ENCODE data around the gene PCSK2.

The PCSK2 gene

DNA sequence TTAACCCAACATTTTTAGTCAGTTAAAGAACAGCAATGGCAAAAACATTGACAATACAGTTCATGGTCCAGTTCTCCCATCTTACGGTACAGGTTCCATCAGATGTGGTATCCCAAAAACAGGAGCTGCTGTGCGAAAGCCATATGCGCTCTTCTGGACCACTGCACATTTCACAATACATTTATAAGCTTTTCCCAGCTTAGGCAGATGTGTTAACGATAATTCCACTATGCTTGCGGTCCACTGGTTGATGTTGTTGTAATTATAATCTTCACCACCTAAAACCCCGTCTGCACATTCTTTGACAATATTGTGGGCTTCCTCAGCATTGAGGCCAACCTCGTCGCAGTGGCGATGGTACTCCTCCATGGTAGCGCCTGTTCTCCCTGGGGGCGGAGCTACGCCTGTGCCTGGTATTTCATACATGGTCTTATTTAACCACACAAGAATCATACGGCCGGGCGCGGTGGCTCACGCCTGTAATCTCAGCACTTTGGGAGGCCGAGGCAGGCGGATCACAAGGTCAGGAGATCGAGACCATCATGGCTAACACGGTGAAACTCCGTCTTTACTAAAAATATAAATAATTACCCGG, 252.3 kb downstream of the PCSK2 start:
- no peak for DNase-seq

DNA sequence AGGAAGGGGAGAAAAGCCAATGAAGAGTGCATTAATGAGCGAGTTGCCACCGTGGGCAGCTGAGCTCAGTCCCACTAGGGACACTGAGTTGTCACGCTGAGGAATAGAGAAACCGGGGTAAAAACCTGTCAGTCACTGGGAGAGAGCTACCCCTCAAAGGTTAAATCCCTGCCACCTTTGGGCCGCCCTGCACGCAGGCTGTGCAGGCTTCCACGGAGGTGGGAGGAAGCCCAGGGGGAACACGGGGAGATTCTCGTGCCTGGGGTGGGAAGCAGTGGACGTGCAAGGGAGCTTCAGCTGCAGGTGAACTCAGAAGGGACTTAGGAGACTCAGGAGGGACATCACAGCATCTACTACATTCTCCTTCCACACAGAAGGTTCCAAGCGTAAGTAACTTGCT, 253.9 kb downstream of the PCSK2 start:
- DNase-seq: no peak

DNA sequence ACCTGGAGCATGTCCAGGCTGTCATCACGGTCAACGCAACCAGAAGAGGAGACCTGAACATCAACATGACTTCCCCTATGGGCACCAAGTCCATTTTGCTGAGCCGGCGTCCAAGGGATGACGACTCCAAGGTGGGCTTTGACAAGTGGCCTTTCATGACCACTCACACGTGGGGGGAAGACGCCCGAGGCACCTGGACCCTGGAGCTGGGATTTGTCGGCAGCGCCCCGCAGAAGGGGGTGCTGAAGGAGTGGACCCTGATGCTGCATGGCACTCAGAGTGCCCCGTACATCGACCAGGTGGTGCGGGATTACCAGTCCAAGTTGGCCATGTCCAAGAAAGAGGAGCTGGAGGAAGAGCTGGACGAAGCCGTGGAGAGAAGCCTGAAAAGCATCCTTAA, 254.8 kb downstream of the PCSK2 start:
- no peak for DNase-seq

DNA sequence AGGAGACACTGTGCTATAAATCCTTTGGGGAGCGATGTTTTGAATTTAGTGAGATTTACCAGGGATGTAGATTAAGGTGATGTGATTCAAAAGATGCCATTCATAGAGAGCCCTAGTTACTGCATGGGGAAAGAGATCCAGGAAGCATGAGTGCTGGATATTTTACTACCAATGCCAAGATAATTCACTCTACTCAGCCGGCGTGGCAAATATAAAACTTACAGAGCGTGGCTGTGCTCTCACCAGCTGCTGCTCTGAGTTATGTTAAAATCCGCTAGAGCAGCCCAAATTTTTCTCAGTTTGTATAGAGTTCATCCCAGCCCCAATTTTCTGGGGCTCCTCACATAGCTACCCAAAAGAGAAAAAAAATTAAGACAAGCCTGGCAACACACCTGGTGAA, 255.7 kb downstream of the PCSK2 start:
- no peak for DNase-seq

DNA sequence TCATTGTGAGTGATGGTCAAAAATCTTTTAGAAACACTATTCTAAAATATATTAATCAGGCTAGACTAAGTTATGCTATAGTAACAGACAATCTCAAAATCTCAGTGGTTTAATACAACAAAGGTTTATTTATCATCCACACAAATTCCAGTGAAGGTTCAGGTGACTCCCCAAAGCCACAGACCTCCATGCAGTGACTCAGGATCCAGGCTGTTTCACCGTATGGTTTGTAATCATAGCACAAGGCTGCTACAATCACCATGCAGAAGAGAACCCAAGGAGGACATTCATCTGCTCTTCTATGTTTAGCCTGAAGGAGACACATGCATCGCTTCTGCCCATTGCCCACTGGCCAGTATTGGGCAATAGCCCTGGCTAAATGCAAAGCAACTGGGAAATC, 258.2 kb downstream of the PCSK2 start:
- no peak for DNase-seq

DNA sequence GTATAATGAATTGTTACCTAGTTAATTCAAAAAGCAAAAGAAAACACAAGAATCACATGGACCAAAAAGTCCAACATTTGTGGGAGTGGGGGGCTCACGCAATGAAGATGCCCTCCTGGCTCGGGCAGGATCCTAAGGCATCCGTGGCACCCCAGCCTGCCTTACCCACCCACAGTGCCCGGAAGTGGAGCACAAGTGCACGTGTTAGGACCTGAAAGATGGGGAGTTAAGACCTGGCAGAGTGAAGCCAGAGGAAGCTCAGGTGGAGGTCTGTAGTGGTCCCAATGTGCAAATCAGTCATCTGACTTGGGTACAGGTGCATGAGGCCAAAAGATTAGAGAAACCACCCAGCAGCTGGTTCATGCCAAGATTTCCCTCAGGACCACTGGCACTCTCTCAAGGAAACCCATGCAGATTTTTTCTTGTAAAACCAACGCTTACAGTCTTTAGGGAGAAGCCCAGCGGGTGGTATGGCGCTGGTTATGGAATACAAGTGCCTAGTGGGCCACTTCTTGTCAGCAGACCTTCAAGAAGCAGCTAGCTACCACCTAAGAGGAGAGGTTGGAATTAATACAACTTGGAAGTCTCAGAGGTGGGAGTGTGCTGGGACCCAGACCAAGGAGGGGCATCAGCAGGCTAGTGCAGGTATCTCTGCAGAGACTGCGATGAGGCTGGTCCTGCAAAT, 262.2 kb downstream of the PCSK2 start:
- DNase-seq: no peak

DNA sequence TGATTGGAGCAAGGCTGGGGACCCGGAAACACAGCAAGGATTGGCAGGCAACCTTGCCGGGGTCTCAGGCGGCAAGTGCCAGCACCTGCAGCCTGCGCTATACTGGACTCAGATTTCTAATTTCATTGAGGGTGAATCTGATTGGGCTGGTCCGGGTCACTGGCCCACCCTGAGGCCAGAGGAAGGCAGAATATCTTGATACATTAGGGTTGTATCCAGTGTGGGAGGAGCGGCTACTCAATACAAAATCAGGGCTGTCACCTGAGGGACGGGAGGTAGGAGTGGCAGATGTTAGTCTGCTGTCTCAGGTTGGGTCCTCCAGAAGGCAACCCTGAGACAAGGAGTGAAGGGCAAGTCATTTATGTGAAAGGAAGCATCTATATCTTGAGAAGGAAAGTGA, 263.7 kb downstream of the PCSK2 start:
- no peak for DNase-seq

DNA sequence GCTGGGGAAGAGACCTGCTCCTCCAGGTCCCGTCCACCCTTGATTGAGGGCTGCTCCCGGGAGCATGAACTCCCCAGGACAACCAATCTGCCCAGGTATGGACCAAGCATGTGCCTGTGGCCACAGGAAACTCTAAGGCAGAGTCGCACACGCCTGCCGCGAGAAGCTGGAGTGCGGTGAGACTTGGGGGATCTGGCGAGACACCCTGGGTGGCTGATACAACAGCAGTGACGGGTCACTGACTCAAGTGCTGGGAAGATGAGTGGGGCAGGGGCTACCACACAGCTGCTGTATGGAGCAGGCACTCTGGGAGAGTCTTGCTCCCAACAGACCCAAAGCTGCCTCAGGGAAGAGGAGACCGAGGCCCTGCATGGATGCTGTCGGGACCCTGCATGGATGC, 264.2 kb downstream of the PCSK2 start:
- no peak for DNase-seq

DNA sequence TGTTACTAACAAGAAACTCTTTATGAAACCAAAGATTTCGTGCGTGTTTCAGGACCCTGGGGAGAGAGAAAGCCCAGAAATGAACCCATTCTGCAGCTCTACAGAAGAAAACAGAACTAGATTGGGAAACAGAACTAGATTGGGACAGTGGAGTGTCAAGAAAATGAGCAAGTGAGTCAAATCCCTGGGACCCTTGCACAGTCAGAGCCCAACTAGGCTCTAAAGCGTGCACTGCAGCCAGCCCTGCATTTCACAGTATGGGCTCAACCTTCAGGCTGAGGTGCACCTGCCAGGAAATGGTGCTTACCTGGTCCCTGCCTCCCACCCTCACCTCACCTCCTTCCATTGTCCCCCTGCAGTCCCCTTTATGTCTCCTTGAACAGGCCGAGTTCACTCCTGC, 264.6 kb downstream of the PCSK2 start:
- no peak for DNase-seq

DNA sequence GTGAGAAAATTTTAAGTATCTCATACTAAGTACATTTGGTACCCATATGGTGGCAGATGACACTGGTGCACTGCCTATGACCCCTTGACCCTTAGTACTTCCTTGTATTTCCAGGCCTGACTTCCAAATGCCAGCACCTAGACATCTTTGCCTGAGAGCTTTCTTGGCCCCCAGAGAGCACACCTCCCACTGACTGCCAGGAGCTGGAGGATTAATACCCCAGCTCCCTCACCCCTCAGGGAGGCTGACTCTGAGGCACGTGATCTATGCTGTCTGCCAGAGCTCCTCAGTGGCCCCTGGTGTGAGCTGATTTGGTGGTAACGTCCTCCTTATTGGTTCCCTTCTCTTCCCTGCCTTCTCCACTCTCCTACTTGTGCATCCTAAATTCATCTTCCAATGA, 266.3 kb downstream of the PCSK2 start:
- no peak for DNase-seq

DNA sequence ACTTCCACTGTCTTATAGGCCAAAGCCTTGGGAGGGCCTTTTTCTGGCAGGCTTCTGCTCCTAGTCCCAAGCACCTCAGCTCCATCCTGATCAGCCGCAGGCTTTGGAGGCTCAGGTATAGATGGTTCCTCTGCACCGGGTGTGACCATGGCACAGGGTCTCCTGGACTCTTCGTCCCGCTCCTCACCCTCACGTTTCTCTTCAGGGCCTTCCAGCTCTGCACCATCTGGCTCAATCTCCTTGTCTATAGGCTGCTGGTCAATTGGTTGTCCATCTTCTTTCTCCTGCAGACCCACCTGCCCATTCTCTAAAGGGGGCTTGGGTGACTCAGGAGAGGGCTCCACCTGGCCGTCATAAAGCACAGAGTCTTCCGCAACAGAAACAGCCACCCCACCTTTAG, 267.4 kb downstream of the PCSK2 start:
- DNase-seq: no peak

DNA sequence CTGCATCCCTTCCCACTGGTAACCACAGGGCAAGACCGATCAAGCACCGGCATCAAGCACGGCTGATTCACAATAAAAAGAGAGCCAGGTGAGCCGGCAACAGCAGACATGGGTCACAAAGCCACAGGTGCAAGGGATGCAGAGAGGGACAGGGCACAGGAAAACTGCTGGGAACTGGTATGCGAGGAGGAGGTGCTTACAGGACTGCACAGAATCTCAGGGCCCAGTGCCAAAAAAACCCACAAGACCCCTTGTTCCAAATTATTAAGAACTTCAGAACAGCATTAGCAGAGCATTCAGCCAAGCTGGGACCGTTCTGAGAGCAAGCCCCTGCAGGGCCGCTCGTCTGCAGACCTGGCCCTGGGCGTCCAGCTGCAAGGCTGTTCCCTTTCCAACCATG, 269.0 kb downstream of the PCSK2 start:
- DNase-seq: no peak

DNA sequence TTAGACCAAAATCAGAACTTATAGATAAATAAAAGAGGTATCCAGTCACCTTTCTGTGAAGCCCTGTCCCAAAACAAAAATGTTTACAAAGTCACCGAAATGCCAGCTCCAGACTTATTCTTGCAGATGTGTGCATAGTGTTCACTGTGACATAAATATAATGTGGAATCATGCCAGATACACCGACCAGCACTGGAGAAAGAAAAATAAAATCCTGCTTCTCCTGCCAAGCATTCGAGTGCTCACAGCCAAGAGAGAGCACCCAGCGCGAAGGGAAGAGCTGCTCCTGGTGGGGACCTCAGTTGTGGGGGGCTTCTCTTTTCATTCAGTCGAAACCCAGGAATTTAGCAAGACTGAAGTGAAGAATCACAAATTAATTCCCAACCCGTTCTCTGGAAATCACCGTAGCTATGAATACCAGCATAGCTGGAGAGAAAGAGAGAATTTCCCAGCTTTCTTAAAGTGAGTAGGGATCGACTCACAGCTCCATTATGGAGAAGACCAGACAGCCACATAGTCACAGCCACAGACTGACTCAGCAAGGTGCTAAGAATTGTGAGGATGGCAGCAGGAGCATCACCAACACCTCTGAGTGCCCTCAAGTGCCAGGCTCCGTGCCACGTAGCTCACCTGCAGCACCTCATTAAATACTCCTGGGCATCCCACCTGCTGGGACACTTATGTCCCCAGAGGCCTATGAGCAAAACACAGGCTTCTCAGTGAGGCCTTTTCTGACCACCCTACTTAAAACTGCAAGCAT, 271.2 kb downstream of the PCSK2 start:
- peak in 1 of 56 donors; percentile 5 for DNase-seq

DNA sequence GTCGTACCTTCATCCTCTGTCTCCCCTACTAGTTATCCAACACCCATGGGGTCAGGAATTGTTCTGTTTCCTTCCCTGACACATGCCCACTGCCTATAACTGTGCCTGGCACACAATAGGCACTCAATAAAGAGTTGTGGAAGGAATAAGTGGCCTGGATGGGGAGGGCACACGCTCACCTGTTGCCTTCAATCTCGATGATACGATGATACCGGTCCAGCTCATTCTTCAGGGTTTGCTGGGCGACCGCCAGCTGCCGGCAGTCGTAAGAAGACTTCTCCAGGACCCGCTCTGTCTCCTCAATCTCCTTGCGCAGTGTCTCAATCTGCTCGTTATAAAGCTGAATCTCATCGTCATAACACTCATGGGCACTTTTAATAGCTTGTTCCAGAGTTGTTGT, 271.8 kb downstream of the PCSK2 start:
- no peak for DNase-seq

DNA sequence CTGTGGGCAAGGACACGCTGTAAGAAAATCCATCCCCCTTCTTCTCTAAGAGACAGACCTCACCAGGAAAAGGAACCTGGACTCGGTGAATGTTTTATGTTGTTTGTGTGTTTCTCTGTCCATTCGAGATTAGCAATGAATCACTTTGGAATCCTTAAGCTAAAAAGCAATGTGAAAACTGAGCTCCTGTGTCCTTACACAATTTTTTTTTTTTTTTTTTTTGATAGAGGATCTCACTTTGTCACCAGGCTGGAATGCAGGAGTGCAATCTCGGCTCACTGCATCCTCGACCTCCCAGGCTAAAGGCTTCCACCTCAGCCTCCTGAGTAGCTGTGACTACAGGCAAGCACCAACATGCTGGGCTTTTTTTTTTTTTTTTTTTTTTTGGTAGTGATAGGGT, 272.2 kb downstream of the PCSK2 start:
- no peak for DNase-seq

DNA sequence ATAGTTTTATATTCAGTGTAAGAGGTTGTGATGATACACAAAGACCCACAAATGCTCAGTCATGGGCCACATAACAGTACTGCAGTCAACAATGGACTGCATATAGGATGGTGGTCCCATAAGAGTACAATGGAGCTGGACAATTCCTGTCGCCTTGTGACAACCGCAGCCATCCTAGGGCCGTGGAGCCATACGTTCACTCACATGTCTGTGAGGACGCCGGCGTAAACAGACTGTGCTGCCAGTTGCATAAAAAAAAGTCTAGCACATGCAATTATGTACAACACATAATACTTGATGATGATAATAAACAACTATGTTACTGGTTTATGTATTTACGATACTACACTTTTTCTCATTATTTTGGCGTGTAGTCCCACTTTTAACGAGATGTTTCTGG, 273.4 kb downstream of the PCSK2 start:
- no peak for DNase-seq

DNA sequence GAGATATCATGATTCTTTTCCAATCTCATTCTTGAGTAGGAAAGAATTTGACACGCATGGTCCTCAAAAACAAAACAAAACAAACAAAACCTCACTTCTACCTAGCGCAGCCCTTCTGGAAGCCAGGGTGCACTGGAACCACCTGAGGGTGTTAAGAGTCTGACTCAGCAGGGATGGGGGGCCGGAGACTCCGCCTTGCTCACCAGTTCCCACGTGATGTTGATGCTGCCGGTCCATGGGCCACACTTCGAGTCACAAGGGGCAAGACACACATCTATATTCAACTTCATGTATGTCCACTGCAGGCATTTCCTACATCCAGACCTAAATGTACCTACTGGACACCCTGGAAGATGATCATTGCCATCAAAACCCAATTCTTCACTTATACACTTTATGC, 274.0 kb downstream of the PCSK2 start:
- DNase-seq: no peak

DNA sequence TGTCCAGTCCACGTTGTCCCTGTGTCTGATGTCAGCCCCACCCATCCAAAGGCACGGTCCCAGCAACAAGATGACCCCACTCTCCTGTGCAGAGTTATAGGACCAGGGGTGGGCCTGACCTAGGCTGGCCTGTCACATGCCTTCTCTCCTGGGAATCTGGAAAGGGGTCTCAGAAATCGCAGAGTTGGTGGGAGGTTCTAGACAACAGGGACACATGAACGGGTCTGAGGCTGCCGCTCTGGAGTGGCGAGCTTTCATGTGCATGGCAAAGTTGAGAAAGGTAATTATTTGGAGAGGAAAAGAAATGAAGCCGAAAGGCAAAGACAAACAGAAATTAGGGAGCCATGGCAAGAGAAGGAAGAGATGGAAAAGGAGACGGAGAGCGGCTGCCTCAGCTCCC, 274.9 kb downstream of the PCSK2 start:
- DNase-seq: no peak

DNA sequence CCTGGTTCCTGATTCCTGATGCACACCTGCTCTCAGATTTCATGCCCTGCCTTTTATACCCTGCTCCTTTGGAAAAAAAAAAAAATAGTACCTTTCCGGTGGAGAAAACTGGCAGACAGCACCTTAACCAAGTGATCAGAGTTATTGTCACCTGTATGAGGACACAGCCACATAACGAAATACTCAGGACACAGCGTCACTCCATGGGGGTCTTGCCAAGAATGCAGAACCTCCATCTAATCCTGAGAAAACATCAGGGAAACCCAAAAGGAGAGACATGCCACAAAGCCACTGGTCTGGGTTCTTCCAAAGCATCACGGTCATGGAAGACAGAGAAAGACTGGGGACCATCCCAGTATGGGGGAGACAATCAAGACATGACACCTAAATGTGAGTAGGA, 275.3 kb downstream of the PCSK2 start:
- no peak for DNase-seq

DNA sequence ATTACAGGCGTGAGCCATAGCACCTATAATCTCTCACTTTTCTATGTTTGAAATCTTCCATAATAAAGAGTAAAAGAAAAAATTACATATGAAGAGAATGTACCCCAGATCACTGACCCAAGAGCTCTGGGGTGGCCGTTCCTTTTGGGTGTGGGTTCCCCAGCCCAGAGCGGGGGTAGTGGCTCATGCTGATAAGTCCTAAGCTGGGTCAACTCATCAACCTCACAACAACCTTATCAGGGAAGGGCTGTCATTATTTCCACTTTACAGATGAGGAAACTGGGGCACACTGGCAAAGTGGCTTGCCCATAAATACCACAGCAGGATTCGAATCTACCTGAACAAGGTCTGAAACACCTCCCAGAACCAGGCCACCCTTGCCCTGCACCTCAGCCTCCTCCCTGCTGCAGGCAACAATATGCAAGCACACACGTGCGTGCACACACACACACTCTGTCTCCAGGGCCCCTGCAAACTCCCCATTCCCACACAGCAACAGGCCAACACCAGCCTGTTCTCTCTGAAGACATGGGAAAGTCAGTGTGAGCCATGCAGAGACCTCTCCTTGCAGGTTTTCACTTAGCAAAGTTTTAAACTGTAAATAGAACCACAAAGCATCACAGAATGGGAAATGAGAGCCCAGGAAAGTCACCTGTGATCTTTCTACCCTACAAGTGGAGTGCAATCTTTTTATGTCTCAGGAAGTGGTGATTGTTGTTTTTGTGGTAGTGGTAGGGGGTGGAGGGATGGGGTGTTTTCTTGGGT, 276.6 kb downstream of the PCSK2 start:
- DNase-seq: no peak

DNA sequence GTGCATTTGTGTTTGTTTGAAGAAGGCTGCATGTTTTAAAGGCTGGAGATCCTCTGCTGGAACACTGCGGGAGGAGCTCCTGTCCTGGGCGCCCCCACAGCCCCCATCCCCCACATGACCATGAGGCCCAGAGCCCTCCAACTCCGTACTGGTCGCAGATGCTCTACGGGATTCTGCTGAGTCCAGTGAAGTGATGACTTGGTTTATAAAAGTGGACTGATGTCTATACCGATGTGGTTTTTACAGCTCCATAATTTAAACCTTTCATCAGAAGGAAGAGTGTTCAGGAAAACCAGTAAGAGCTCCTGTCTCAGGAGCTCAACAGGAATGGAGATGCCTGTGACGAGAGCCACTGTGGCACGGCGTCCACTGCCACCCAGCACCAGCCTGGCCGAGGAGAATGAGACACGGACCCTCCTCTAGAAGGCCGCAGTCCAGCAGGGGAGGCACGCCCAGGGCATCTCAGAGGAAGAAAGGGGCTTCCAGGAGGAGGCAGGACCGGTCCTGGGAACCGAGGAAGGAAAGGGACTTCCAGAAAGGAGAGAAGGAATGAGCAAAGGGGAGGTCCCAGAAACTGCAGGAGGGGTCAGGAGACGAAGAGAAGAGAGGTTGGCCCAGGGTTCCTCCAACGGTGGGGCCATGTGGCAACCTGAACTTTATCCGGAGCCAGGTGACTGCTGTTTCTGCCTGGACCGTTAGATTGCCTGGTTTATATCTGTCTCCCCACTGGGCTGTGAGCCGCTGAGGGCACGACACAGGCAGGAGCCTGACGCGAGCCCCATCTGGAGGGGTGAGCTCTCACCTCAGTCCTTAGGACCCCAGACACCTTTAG, 277.4 kb downstream of the PCSK2 start:
- DNase-seq: peak in 2 of 56 donors; percentile 4 to 19
